ENCODE data around the gene MAML2.

DNA sequence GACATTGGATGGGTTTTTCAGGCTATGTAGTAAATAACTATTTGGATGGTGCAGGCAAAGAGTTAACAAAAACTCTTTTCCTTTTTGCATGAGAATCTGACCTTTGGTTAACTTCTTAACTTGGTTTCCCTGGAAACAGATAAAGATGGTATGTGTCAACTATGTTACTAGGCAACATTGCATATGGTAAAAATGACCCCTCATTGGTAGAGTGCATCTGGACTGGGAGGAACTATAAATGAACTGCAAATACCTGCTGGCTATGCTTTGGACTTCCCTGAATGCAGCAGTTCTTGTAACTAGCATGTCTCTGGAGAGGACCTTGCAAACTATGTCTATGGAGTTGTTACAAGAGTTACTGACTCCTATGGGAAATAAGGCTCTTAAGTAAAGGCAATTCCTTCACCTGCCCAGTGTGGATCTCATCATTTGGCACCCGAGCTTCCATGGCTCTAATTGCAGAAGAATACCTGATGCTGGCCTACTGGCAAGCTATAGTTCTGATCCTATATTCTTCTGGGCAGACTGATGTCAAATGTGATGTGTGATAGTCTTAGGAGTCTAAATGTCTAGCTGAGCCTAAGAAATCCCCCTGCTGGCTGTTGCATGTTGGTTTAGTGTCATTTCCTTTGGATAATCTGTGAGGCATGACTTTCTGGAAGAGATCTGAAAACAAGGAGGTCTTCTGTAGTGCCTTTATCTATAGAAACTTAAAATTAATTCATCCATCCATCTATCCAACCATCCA is 292.4 kb downstream of the MAML2 start:
- TF ChIP-seq, protein P1, sequence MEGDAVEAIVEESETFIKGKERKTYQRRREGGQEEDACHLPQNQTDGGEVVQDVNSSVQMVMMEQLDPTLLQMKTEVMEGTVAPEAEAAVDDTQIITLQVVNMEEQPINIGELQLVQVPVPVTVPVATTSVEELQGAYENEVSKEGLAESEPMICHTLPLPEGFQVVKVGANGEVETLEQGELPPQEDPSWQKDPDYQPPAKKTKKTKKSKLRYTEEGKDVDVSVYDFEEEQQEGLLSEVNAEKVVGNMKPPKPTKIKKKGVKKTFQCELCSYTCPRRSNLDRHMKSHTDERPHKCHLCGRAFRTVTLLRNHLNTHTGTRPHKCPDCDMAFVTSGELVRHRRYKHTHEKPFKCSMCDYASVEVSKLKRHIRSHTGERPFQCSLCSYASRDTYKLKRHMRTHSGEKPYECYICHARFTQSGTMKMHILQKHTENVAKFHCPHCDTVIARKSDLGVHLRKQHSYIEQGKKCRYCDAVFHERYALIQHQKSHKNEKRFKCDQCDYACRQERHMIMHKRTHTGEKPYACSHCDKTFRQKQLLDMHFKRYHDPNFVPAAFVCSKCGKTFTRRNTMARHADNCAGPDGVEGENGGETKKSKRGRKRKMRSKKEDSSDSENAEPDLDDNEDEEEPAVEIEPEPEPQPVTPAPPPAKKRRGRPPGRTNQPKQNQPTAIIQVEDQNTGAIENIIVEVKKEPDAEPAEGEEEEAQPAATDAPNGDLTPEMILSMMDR (IDR thresholded peaks at IDR 0.05) = no peak
- TF ChIP-seq POLR2A (IDR thresholded peaks at IDR 0.05) = no peak
